HG02588 (cell line): Measurements from ENCODE around the gene PTPRN2.
"Not testable (repeated sequence)": the region's sequence is repeated elsewhere in the genome, so short reads cannot be mapped to it uniquely, and the experiment has no call there.

Experiments used
- ATAC-seq: cut with Tn5 transposase; IDR thresholded peaks from one replicate; pipeline ENCODE4 v1.9.1; 2021; ENCODE audit warnings: mild to moderate bottlenecking, moderate library complexity; ENCODE audit not compliant: unreplicated experiment

The PTPRN2 gene

DNA sequence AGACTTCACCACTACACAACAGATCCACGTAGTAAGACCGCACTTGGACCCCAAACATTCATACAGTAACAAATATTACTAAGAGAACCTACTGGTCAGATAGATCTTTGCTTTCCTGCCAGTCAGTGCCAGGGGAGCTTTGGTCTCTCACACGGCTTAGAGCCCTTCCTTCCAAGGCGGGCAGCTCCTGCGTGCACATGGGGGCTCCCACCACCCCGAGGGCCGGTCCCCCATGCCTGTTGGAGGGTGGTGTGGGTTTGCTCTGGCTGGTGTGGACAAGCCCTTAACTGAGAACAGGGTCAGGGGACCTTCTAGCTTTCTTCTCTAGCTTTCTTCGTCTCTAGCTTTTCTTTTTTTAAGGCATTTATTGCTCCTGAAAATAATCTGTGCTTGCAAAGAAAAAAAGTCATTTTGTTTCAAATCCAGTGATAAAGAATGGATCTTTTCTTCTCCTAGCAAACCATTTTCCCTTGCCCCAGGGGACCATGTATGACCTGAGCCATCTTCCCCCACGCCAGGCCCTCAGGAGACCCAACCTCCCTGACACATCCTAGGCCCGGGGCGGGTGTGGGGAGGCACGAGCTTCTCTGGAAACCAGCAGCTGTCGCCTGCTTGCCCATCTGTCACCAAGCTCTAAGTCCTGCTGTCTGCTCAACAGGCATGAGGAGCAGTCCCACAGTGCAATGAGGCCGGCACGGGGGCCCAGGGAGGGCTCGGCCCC is 591.1 kb downstream of the PTPRN2 start:
- no peak for ATAC-seq

DNA sequence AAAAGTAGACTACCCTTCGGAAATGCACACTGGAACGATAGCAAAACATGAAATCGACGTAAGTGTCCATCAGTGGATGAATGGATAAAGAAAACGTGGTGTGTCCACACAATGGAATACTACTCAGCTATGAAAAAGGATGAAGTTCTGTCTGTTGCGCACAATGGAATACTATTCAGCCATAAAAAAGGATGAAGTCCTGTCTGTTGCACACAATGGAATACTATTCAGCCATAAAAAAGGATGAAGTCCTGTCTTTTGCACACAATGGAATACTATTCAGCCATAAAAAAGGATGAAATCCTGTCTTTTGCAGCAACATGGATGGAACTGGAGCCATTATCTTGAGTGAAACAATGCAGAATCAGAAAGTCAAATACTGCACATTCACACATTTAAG is 591.8 kb downstream of the PTPRN2 start:
- no peak for ATAC-seq

DNA sequence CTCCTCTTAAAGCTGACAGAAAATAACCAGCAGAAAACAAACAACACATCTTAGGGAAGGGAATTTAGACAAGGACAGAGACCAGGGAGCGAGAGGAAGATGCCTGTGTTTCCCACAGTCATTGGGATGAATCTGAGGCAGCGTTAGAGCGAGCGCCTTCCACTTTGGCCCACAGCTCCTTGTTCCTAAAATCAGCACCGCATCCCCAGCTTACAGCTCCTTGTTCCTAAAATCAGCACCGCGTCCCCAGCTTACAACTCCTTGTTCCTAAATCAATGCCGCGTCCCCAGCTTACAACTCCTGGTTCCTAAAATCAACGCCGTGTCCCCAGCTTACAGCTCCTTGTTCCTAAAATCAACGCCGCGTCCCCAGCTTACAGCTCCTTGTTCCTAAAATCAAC is 593.3 kb downstream of the PTPRN2 start:
- no peak for ATAC-seq

DNA sequence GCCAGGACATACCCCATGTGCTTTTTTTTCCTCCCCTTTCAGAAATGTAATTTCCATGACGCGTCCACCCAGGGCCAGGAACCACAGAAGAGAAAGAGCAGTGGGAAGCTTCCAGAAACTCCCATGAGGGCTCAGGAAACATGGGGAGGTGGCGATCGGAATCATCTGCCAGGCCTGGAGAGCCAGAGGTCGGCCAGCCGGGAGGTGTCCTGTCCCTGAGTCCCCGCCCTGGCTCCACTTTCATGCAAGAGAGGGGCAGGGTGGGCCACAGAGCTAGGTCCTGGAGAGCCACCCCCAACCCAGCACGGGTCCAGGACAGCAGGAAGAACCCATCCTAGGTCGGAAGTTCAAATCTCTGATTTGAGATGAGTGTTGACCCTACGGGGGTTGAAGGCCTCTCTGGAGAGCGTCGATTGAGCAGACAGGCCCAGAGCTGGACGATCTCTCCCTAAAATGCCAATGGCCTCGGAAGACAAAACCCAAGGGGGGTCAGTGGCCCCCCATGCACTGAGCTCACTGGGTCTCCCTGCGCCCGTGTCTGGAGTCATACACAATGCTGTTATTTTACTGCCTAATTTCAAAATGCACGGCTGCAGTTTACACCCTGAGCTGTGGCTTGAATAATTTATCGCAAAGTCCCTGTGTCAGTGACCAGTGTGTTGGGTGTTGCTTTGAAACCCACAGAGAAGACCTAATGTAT is 594.1 kb downstream of the PTPRN2 start:
- ATAC-seq: no peak

DNA sequence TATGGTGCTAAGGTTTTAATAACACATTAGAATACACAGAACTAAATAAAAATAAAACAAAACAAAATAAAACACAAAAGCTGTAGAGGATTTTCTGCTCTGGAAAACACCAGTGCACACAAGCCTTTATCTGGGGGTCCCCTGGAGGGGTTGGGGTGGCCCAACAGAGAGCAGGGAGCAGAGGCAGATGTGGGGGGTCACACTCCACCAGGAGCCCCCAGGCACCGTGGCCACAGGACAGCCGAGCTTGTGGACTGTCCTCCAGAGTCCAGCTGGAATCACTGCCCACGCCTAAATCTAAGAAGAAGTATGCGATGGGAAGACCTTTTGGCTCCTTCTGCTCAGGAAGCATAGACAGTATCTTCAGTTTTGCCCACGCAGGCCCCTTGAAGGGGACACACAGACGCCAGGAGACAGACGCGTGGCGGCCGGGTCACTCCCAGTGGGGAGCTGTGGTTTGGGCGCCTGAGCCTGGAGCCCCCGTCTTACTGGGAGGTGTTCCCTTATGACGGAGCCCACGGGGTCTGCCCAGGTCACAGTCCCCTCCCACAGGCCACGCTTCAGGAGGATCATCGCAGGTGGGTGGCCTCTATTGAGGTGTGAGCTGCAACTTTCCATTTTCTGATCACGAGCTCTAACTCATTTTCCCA is 595.0 kb downstream of the PTPRN2 start:
- ATAC-seq: no peak

DNA sequence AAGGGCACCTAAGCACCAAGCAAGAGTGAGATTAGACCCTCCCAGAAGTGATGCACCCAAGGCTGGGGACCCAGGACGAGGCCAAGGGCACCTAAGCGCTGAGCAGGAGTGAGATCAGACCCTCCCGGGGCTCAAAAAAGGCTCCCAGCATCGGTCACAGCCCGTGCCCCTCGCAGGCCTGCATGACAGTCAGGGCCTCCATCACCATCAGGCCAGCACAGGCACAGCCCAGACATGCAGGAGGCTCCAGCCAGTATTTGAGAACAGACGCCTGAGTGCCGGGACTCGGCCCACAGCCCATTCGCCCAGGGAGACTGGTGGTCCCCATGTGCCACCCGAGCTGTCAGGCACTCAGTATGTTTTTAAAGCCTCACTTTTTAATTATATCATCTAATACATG is 595.9 kb downstream of the PTPRN2 start:
- no peak for ATAC-seq

DNA sequence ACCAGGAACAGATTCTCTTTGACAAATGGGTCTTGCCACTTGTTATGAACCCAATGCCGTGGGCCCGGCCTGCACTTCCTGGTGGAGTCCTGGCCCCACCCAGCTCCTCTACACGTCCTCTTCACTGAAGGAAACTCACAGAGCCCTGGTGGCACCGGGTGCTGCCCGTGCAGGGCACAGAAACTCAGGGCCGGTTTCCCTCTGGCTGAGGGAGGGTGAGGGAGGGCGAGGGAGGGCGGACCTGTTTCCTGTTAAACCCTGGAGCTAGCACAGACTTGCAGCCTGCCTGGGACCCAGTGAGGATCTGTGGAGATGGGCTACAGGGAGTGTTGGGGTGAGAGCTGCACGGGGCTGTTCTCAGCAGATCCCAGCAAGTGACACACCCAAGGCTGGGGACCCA is 596.3 kb downstream of the PTPRN2 start:
- no peak for ATAC-seq

DNA sequence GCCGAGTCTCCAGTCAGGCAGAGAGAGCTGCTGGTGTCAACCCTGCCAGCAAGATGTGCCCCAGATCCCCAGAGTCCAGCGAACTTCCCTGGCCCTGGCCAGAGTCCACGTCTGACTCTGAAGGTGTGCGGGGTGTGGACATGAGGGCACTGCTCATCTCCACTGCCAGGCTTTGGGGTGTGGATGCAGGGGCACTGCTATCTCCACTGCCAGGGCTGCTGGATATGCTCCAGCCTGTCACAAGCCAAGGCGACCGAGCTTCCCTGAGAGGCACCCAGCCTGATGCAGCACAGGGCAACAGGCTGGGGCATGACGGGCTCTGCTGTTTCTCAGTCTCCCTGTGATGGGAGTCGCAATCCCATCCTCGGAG is 596.8 kb downstream of the PTPRN2 start:
- no peak for ATAC-seq

DNA sequence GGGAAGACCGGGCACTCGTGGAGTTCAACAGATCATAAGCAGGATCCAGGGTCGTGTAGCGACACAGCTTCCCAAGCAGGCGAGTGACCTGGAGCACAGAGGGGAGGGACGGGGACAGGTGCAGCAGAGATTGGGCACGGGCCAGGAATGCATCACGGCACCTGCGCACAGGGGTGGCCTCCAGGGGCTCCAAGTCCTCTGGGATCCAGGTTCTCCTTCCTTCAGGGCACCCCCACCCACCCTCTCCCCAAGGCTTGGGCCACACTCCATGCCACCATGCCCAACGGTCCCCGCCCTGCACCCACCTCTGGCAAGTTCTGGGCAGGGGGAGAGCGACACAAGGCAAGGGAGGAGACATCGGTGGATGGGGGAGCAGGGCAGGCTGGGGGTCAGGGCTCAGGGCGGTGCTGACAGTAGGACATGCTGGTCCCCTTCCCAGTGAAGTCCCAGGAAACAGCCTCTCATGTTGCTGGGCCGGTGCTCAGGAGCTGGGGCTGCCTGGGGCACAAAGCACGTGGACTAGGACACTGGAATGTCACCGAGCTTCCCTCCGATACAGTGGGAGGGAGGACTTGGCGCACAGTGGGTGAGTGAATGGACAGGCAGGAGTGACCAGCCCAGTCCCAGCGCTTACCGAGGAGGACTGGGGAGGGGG is 597.3 kb downstream of the PTPRN2 start:
- ATAC-seq: no peak

DNA sequence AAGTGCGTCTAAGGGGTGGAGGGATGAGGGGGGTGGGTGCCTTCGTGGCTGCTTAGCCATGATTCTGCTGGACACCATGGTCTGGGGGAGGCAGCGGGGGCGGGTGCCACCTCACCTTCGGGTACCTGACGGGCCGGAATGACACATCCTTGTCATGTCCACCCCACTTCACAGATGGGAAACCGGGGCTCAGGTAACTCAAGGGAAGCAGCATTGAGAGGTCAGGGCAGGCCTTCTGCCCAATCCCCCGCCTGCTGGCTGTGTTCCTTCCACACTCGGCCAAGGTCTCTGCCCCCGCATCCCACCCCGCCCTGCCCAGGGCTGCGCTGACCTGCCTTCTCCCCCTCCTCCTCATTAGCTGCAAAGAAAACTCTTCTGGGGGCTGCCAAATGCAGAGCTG is 598.0 kb downstream of the PTPRN2 start:
- no peak for ATAC-seq

DNA sequence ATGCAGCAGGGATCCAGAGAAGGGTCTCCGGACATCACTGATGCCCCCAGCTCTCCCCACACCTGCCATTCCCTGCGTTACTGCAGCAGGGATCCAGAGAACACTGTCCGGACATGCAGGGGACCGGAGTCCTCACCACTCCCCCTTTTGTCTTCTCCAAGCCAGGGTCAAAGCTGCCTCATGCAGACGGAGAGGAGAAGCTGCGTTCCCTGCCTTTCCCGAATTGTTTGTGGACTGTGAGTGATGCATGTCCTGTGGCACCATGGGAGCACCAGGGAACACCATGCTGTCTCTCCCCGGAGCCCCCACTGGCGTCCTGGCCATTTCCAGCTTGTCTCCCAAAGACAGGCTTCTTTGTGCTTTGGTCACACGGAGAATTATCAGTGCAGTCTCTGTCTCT is 599.7 kb downstream of the PTPRN2 start:
- no peak for ATAC-seq

DNA sequence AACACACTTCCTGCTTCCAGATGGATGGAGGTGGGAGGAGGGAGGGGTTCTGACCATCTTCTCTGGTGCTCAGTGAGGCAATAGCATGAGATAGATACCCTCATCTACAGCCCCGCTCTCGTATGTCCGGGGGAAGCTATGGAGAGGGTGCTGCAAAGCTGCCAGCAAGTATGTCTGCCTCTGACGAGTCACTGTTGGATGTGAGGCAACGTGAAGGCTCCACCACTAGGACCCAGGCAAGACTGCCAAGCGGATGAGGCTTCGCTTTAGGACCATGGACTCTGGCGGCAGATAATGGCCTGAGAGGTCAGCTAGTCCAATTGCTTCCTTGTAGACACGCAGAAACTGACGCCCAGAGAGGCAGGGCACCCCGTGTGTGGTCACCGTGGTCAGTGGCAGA is 601.6 kb downstream of the PTPRN2 start:
- ATAC-seq: no peak

DNA sequence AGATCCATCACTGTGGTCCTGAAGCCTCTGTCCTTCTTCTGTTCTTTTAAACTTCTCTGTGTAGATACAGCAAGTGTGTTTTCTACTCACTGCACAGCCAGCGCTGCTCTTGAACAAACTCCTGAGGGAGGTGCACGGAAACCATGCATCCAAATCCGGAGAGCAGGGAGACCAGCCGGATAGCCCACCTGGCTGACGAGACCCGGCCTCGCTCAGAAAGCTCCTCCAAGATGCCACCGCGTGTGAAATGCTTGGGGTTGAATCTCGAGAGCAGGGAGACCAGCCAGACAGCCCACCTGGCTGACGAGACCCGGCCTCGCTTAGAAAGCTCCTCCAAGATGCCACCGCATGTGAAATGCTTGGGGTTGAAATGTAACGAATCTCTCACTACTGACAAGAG is 602.0 kb downstream of the PTPRN2 start:
- ATAC-seq: no peak

DNA sequence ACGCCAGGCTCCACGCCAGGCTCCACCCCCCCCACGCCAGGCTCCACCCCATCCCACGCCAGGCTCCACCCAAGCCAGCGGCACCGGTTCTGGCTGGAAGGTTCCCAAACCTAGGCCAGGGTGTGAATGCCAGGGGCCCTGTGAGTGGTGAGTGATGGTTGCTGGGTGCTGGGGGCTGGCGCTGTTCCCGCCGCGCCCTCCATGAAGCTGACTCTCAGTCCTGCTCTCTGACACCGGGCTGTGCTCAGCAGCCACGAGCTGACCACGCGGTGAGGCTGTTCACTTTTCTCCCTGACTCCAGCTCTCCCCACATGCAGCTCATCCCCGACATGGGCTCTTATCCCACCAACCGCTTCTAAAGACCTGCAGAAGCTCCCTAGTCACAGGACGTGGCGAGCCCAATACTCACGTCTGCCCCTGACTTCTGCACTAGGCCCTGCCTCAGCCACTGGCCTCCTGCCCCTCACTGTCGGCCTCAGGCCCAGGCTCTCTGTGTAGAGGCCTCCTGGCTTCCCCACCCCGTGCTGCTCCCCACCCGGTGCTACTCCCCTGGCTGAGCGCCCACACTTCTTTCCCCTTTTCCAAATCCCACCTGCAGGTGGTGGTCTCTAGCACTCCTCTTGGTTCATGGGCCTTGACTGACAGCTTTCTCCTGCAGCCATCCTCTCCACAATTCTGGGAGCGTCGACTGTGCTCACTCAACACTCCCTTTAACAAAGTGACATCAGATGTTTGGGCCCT is 603.0 kb downstream of the PTPRN2 start:
- no peak for ATAC-seq

DNA sequence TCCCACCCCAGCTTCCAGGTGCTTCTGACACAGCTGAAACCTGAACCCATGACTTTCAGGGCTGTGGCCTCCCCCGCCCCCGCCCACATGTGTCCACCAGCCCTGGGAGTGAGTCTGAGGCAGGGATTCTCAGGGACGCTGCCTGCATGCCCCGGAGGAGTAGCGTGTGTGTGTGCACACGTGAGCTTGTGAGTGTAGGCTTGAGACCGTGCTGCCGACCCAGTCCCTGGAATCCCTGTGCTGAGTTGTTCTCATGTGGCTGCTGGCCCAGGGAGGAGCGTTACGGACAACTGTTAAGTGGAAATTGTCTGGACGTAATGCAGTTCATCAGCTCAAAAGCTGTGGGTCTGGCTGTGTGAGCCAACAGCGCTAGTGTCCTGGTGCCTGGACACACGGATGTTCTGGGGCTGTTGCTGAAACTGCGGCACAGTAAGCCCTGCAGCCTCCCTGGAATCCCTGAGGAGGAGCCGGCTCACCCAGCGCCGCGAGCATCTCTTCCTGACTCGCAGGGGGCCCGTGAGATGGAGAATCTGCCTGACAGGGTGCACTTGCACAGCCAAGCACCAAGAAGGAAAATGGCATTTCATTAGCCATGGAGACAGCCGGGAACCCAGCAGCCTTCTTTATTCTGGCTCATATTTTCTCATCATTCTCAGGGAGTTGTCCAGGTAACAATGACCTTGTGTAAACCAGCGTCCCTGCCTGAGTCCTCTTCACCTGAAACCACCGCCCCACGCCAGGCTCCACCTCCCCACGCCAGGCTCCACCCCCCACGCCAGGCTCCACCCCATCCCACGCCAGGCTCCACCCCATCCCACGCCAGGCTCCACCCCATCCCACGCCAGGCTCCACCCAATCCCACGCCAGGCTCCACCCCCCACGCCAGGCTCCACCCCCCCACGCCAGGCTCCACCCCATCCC is 603.9 kb downstream of the PTPRN2 start:
- ATAC-seq: no peak

DNA sequence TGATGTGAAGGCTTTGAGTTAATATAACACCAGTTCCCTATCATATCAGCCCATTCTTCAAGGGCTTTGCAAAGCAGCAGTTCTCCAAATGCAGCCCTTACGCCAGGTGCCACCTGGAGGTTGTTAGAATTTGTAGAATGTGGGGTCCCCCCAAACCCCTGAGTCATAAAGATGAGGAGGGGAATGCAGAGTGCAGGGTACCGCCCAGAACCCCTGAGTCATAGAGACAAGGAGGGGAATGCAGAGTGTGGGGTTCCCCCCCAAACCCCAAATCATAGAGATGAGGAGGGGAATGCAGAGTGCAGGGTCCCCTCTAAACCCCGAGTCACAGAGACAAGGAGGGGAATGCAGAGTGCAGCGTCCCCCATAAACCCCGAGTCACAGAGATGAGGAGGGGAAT is 605.8 kb downstream of the PTPRN2 start:
- no peak for ATAC-seq

DNA sequence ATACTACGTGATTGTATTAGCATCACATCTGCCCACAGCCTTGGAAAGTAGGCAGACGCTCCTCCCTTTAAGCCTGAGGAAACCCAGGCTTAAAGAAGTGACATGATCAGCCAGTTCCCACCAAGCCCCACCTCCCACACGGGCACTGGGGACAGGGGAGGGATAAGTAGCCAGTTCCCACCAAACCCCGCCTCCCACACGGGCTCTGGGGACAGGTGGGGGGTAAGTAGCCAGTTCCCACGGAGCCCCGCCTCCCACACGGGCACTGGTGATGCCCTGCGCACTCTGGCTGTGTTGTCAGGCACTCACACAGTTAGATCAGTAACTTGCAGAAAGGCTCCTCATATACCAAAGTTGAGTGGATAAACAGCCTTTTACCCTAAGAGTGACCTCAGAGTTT is 606.8 kb downstream of the PTPRN2 start:
- no peak for ATAC-seq

DNA sequence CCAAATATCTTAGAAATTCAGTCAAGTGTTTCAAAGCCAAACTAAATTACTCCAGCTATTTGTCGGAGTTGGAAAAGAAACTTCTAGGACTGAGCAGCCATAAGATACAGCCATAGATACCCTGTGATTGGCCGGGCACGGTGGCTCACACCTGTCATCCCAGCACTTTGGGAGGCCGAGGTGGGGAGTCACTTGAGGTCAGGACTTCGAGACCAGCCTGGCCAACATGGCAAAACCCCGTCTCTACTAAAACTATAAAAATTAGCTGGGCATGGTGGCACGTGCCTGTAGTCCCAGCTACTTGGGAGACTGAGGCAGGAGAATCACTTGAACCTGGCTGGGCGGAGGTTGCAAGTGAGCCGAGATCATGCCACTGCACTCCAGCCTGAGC is 607.3 kb downstream of the PTPRN2 start:
- ATAC-seq: not testable (repeated sequence)

DNA sequence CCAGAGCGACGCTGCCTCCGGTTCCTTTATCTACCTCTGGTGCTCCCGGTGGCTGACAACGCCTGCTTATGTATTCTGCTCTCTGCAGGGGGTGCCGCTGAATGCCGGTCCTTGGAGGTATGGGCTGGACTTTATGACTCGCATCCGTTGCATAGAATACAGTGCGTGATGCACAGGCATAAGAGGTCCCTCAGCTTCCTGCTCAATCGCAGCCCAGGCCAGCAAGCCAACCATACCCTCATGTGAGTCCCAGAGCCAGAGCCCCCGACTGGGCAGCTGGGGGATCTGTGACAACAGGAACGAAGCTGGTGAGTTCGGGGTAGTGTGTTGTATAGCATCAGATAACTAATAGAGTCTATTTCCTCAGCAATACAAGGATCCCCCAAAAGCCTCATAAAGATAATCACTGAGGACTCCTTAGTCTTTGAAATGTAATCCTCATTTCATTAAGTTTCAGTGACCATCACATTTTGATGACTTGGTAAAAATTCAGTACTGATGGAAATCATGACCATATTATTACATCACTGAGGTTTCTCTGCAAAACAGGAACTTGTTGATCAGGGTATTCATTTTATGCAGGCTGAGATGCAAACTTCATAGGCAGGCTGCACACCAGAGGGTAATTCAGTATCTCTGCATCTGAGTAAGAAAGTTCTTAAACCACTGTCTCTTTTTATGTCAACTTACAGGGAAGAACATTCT is 607.8 kb downstream of the PTPRN2 start:
- no peak for ATAC-seq
